ENCODE results near the gene FRAS1.
A peak's percentile ranks its signal among the peaks of the same experiment; 100 is the strongest.

FRAS1 gene

DNA sequence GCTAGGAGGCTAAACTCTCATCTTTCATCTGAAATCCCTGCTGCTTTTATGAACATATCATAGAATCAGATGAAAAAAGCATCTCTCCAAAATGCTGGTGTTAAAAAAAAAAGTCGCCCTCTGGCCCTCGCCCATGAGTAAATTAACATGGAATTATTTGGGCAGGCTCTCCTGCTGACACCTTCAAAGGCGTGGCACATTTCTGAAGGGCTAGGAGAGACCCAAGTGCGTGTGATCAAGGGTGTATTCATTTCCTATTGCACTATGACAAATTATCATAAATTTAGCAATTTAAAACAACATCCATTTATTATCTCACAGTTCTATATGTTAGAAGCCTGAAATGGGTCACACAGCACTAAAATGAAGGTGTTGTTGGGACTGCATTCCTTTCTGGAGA, 499.5 kb downstream of the FRAS1 start:
- H3K27ac ChIP-seq: peak overlapping the region; percentile 100
- DNase-seq (ENCODE audit: low read depth, low spot score): no peak

DNA sequence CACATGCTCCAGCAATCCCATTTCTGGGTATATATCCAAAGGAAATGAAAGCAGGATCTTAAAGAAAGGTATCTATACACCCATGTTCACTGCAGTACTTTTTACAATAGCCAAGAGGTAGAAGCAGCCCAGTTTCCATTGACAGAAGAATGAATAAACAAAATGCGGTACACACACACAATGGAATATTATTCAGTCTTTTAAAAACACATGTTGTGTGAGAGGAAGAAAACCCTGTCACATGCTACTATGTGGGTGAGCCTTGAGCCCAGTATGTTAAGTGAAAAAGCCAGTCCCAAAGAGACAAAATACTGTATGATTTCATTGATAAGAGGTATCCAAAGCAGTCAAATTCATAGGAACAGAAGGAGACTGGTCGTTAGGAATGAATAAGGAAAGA, 500.7 kb downstream of the FRAS1 start:
- peak overlapping the region; percentile 100 for H3K27ac ChIP-seq
- no peak for DNase-seq (ENCODE audit: low read depth, low spot score)

DNA sequence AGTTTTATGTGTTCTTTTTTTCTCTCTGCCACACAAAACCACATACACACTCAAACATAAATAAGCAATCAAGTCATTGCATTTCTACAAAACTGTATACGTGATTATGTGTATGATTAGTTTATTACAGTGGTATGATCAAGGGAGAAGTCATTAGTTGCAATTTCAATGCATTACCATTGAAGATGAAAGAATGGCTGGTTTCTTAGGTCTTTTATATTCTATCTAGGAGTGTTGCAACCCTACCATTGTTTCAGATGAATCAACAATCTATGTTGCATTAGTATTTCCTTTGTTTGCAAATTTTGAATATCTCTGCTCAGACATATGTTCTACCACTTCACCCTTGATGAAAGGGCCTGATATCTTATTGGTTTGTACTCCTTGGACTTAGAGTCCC, 501.3 kb downstream of the FRAS1 start:
- H3K27ac ChIP-seq: peak overlapping the region; percentile 100
- DNase-seq (ENCODE audit: low read depth, low spot score): no peak

DNA sequence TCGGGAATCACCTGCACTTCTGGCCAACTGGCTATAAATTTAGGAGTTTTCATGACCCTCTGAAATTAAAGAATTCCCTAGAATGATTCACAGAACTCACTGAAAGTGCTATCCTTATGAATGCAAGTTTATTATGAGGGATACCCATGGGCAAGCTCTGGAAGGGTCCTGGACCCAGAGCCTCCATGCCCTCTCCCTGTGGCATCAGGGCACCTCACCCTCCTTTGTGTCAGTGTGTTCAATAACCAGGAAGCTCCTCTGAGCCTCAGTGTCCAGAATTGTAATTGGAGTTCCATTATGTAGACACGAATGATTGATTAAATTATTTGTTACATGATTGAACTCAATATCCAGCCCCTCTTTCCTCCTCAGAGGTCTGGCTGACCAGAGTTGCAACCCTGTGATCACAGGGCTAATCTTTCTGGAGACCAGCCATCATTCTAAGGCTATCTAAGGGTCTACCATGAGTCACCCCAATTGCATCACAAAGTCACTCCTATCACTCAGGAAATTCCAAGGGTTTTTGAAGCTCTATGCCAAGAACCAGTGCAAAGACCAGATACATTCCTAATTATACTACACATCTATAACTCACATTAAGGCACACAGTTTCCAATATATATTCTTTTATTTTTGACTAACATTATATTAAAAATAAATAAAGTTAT, 503.3 kb downstream of the FRAS1 start:
- peak overlapping the region; percentile 100 for H3K27ac ChIP-seq
- DNase-seq (ENCODE audit: low read depth, low spot score): no peak

DNA sequence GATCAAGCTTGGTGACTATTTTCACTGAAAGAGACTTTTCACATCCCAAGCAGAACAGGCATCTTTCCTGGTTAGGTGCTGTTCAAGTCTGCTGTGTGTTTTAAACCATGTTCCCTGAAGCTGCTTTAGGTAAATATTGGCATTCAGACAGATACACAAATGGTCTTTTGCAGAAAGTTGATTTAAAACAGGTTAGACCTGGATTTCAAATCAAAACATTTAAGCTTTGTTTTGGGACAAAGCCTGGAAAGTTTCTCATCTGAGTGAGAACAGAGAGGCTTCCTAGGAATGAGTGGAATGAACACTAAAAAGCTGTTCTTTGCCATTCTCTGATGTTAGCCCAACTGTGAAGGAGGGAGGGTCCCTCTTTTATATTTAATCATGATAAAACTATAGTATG, 504.6 kb downstream of the FRAS1 start:
- H3K27ac ChIP-seq: peak overlapping the region; percentile 100
- DNase-seq (ENCODE audit: low read depth, low spot score): no peak

DNA sequence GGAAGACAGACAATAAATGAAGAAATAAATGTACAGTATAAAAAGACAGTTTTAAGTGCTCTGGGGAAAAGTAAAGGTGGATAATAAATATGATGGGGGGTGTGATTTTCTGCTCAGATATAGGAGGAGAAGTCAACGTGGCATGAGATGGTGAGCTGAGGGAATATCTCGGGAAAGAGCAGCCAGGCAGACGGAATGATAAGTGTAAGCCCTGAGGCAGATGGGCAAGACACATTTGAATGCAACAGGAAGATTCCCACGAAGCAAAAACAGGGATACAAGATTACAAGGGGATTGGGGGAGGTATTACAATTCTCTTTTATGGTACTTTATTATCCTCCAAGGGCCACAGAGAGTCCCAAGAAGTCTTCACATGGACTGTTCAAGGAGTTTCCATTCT, 505.6 kb downstream of the FRAS1 start:
- no peak for DNase-seq (ENCODE audit: low read depth, low spot score)
- peak overlapping the region; percentile 100 for H3K27ac ChIP-seq

DNA sequence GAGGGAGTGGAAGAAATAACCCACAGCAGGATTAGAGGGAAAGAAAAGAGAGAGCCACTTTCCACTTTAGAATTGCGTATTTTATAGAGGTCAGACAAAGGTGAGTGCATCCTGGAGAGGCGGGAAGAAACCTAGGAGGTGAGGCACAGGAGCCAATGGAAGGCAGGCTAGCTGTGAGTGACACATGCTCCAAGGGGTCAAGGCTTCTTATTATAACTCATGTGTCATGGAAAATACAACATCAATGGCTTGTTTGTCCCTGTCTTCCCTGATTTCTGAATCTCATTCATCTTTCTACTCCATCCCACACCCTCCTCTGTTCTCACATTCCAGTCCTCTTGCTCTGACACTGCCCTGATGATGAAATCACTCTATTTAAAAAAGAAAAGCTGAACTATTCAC, 508.8 kb downstream of the FRAS1 start:
- H3K27ac ChIP-seq: peak overlapping the region; percentile 100
- DNase-seq (ENCODE audit: low read depth, low spot score): peak; percentile 73

DNA sequence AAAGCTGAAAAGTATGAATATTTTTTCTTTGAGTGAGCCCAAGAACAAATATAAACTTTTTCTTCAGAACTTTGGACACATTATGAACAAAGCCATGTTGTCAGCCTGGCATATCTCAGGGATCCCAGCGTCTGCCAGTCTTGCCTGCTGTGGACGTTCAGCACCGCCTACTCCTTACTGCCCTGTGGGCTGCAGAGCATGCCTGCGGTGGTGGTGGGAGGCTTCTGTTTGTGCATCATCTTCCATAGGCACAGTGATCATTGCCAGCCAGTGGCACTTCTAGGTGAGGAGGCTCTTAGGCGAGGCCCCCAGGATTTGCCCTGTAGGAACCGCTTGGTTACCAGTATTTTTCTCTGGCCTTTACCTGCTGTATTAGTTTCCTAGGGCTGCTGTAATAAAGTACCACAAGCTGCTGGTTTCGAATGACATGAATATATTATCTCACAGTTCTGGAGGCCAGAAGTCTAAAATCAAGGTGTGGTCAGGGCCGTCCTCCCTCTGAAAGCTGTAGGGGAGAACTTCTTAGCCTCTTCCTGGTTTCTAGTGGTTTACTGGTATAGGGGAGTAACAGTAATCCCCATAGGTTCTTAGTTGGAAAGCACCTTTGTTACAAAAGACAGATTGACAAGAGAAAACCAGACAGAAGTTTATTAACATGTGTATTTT, 509.8 kb downstream of the FRAS1 start:
- peak overlapping the region; percentile 100 for H3K27ac ChIP-seq
- no peak for DNase-seq (ENCODE audit: low read depth, low spot score)

DNA sequence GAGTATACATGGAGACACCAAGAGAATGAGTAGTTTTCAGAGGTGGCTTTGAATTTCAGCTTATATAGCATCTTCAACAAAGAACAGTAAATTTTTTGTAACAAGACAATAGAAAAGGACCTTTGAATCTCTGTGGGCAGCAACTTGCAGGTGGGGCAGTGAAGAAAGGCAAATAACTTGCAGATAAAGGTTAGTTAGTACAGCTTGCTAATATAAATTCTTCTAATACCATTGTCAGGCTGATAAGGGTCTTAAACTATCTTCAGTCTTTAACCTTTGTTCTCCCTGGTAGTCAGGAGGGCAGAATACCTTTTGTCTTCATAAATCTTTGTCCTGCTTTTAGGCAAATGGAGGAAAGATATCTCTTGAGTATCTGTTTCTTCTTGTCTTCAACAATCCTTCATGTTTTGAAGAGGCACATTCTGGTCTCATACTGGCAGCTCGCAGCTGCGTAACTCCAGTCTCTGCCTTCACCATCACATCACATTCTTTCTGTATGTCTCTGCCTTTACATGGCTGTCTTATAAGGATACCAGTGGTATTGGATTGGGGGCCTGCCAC, 510.5 kb downstream of the FRAS1 start:
- no peak for DNase-seq (ENCODE audit: low read depth, low spot score)
- H3K27ac ChIP-seq: peak overlapping the region; percentile 100

DNA sequence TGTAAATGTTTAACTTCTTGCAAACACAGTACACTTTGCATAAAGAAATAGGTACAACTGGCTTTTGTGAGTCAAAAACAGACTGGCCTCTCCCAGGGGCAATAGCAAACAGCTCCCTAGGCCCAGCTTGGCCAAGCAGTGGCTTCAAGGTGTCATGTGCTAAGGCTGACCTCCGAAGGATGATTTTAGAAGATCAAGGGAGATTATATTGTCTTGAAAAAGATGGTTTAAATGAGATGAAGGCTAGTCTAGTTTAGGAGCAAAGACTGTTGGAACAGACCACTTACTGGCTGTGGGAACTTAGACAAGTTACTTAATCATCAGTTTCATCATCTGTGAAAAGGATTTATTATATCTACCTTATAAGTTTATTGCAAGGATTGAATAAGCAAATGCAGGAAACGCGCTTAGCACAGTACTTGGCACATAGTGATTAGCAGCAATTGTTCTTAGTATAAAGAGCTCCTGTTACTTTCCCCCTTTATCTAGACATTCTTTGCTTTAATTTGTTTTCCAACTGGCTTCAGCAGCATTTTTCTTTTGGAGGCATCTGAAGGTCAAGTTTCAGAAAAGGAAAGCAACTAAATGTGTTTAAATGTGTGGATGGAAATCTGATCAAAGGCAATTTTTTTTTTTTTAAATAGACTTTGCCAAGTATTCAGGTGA, 511.6 kb downstream of the FRAS1 start:
- no peak for DNase-seq (ENCODE audit: low read depth, low spot score)
- peak overlapping the region; percentile 100 for H3K27ac ChIP-seq

DNA sequence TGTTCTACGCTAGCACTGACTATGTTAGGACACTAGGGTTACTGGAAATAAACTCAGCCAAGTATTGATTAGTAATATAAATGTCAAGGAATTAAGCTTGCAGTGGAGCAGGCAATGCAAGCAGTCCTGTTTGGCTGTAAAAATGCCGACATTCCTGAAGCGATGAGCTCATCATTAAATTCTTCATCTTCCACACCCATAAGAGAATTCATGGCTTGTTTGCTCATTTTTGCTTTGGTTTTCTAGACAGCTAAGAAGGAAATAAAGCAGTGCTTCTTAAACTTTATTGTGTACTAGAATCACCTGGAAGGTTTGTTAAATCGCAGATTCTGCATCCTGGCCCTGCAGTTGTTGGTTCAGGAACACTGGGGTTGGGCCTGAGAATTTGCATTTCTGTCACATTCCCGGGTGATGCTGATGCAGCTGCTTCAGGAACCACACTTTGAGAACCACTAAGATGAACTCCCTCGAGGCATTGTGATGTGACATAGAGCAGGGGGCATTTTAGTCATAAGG, 512.2 kb downstream of the FRAS1 start:
- H3K27ac ChIP-seq: peak overlapping the region; percentile 100
- DNase-seq (ENCODE audit: low read depth, low spot score): peak; percentile 59

DNA sequence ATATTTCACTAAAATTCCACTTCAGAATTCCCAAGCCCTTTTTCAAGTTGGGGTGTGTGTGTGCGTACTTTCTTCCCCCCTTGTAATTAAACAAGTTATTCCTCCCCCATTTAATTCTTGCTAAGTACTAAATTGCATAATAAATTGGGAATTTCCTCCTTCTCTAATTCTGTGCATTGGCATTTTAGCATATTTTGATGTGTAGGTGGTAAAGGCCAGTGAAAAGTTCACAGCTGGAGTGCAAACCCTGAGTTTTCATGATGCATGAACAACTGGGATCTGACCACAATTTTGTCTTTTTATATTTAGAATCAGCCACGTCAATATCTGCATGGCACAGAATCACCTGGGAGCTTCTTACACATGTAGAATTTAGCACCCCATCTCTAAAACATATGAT, 513.0 kb downstream of the FRAS1 start:
- DNase-seq (ENCODE audit: low read depth, low spot score): no peak
- H3K27ac ChIP-seq: peak overlapping the region; percentile 100

DNA sequence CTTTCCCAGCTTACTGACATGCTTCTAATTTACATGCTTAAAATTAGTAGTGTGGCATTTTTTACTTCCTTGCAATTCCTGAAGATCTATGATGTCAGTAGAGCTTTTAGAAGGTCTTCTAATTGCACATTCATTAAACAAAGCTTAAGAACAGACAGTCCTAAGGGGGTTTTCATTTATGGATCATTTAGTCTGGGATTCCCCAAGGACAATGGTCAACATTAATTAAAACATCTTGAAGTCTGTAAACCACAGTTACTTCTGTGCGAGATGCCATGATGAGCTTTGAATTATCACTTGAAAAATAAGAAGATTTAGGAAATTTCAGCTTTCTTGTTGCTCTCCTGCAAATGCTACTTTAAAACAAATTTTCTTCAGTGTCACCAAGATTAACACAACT, 514.7 kb downstream of the FRAS1 start:
- DNase-seq (ENCODE audit: low read depth, low spot score): no peak
- H3K27ac ChIP-seq: peak overlapping the region; percentile 100

DNA sequence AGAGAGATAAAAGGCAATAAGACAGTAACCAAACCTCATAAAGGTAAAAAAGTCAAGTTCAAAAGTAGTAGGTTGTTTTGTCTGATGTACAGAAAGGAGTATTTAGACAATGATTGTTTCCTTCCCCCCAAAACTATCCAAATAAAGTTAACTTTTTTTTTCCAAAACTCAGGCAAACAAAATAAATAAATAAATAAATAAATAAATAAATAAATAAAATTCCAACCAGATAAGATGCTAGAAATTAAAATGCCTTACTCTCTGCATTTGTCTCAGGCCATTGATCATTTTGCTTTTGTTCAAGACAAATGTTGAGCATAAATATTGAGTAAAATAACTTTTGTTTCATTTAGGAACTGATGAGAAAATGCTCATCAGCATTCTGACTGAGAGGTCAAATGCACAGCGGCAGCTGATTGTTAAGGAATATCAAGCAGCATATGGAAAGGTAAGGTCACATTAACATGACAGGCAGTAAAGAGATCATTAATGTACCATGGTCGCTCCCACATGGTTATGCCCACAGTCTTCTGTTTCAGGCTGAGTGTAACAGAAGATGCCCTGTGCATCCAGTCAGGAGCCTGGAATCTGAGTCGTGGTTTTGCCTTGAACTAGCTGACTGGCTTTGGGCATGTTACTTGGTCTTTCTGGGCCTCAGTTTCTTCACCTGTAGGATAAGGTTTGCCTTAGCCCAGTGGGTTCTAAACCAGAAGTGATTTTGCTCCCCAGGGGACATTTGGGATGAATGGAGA, 521.7 kb downstream of the FRAS1 start:
- DNase-seq (ENCODE audit: low read depth, low spot score): no peak
- H3K27ac ChIP-seq: no peak overlapping the region

DNA sequence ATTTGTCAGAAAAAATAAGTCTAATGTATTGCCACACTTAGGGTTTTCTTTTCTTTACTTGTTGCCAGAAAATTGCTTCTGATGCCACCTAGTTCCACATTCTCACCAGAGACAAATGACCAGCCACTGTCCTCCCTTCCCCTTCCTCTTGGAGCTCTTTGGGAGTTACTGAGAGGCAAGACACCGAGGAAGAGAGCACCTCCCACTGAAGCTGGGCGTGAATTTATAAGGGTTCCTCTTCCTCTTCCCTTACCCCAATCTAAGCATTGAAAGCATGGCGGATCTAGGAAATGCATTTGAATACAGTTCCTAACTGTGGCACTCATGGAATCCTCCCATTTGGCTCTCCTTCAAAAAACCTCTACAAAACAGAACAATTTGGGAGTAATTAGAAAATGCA, 524.5 kb downstream of the FRAS1 start:
- peak overlapping the region; percentile 79 for H3K27ac ChIP-seq
- DNase-seq (ENCODE audit: low read depth, low spot score): no peak

DNA sequence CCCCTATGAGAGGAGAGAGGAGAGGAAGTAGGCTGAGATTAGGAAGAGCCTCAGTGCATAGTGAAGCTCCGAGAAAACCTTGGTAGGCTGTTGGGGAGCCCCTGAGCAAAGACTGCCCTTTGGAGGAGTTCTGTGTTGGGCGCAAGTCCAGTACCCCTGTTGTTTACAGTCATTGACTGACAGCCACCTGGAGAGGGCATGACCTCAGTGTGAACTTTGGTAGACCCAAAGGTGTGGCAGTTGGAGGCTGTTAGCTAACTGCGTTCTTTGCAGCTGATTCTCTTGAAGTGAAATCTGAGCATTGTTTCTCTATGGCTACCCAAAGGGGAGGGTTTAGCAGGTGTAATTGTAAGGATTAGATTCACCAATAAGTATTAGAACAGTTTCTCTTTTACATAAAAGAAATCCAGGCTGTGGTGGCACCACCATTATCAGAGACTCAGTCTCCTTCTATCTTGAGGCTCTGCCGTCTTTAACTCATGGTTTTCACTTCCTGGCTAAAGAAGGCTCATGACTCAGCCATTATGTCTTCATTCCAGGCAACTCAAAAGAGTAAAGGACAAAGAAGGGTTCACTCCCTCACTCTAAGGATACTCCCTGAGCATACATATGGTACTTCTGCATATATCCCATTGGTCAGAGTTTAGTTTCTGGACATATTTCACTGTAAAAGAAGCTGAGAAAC, 527.9 kb downstream of the FRAS1 start:
- DNase-seq (ENCODE audit: low read depth, low spot score): no peak
- peak overlapping the region; percentile 79 for H3K27ac ChIP-seq

DNA sequence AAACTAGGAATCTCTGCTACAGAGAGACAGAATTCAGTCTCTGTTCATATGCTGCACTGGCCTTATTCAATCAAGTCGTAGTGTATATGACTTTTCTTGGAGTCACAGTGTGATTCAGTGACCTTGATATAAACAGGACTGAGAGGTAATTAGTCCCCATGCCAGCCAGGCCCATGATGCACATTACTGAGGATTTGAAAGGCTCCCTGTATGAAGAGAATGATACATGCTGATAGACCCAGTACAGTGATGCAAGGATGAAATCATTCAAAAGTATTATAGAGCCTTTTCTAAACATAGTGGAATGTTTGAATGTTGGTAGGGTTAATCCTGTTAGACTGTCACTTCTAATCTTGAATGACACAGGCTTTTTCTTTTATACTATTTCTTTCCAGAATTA, 528.5 kb downstream of the FRAS1 start:
- no peak for DNase-seq (ENCODE audit: low read depth, low spot score)
- H3K27ac ChIP-seq: peak overlapping the region; percentile 79

DNA sequence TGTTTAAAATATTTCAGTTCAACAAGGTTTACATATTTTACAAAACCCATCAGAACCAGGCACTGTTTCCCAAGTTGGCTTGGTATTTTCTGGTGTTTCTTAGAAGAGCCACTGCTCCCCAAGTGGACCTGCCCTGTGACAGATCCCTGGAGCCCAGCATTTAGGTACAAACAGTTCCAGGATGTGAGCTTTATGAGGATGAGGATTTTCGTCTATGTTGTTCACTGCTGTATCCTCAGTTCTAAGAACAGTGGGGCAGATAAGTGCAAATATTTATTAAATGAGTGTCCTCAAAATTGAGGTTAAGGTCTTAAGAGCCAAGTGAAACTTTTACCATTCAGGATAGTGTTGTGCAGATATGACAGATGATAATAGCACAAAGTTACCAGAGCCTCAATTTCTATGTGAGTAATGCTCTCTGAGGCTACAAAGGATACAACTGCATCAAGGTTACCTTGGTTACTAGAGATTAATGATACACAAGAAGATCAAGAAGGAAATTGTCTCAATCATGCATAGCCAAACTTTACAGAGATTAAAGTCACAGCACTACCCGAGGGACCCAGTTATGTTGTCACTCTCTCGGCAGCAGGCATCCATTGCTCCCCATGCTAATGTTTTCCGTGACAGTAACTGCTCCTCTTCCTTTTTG, 531.9 kb downstream of the FRAS1 start:
- peak overlapping the region; percentile 79 for H3K27ac ChIP-seq
- no peak for DNase-seq (ENCODE audit: low read depth, low spot score)

DNA sequence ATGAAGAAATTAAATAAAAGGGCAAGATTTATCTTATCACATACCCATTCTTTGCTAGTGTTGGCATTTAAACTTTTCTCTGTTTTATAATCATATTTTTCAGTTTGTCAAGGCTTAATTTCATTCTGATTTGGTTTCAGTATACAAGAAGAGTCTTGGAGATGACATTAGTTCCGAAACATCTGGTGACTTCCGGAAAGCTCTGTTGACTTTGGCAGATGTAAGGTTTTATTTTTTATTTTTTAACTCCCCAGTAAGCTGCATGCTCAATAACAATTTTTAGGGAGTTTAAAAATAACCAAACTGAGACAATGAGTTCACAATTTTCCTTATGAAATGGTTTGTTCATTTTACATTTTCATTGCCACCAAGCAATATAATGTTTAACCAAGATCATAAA, 534.3 kb downstream of the FRAS1 start:
- peak overlapping the region; percentile 79 for H3K27ac ChIP-seq
- DNase-seq (ENCODE audit: low read depth, low spot score): no peak
